SK-N-DZ (cell line): ENCODE data around the gene ROR2.
"Not testable (repeated sequence)": the region's sequence is repeated elsewhere in the genome, so short reads cannot be mapped to it uniquely, and the experiment has no call there.

Experiments
- DNase-seq: peaks from one replicate; pipeline ENCODE4 v3.0.0-alpha.2; 2015; ENCODE audit warnings: low spot score

Gene ROR2

DNA sequence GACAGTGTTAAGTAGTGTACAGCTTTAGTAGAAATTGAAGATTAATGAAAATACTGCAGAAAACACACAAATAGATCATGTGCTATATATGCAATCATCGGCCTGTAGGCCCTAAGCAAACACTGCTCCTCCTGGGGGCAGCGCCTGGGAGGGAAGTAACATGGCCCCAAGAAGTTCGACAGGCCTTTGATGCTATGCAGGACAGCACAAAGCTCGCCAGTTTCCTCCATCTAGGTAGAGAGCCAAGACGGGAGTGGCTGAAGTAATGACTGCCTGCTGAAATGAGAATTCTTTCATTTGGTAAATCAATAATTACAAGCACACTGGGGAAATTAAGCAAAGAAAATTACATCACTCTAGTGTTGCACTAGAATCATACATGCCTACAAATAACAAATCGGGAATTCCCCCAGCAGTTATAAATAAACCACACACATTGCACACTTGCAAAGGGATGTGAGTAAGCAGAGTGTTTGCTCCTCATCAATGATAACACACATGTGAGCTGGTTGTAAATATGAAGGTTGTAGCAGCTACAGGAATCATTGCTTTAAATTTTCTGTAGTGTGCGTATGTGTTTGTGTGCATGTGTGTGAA, 306.4 kb downstream of the ROR2 start:
- DNase-seq, result no peak

DNA sequence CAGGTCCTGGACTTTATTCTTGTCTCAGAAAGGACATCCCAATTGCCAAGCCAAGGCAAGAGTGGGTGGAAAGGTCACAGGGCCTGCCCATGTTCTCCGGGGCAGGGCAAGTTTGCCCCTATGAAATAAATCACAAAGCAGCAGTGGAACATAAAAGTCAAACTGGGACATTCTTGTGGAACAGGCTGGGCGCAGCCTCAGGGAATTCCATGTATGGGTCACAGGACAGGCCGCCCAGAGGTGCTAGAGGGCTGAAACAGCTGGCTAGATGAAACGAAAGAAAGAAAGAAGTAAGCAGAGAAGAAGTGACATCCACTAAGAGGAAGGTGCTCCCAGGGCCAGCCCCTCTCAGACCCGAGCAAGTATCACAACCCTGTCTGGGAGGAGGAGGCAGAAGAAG, 307.3 kb downstream of the ROR2 start:
- no peak for DNase-seq

DNA sequence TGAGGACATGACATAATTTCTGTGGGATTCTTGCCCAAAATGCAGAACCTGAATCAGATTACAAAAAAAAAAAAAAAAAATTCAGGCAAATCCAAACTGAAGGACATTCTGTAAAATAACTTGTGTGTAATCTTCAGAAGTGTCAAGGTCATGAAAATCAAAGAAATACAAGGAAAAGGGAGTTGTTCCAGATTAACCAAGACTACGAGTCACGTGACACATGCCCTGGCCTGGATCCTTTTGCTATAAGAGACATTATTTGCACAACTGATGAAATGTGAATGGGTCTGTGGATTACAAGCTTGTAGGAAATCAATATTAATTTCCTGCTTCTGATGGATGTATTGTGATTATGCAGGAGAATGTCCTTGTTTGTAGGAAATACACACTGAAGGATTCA, 309.6 kb downstream of the ROR2 start:
- DNase-seq, result no peak

DNA sequence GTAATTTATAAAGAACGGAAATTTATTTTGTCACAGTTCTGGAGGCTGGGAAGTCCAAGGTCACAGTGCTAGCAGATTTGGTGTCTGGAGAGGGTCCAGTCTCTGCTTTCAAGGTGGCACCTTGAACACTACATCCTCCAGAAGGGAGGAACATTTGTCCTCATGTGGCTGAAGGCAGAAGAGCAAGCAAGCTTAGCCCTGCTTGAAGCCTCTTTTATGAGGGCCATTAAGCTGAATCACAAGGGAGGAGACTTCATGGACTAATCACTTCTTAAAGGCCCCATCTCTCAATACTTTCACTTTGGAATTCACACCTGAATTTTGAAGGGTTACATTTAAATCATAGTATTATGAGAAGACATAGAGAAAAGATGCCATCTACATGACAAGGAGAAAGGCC, 311.0 kb downstream of the ROR2 start:
- DNase-seq, result no peak

DNA sequence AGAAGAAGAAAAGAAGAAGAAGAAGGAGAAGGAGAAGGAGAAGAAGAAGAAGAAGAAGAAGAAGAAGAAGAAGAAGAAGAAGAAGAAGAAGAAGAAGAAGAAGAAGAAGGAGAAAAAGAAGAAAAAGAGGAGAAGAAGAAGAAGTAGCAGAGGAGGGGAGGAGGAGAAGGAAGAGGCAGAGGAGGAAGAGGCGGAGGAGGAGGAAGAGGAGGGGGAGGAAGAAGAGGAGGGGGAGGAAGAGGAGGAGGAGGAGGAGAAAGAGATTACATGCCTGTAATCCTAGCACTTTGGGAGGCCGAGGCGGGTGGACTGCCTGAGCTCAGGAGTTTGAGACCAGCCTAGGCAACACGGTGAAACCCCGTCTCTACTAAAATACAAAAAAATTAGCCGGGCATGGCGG, 315.2 kb downstream of the ROR2 start:
- not testable (repeated sequence) for DNase-seq

DNA sequence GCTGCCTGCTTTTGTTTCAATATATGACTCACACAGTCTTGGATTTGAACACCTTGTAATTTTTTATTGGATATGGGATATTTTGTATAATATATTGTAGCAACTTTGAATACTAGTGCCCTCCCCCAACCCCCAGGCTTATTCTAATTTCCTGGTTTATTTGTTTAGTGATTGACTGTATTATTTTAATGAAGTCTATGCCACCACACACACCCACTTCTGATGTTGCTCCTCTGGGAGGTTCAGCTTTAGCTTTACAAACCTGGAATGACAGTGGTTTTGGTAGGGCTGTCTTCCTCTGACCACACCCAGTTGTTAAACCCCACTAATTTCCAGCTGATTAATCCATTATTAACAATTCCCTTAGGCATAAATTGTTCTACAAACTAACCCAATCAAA, 320.3 kb downstream of the ROR2 start:
- no peak for DNase-seq

DNA sequence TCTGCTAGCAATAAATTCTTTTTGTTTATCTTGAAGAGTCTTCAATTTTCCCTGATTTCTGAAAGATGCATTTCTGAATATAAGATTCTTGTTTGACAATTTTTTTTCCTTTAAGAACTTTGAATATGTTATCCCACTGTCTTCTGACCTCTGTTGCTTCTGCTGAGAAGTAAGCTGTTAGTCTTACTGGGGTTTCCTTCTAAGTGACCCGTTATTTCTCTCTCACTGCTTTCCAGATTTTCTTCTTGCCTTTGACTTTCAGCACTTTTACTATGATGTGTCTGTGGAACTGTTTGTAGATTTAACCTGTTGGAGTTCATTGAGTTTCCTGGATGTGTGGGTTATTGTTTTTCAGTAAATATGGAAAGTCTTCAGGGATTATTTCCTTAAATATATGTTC, 321.1 kb downstream of the ROR2 start:
- DNase-seq, result no peak

DNA sequence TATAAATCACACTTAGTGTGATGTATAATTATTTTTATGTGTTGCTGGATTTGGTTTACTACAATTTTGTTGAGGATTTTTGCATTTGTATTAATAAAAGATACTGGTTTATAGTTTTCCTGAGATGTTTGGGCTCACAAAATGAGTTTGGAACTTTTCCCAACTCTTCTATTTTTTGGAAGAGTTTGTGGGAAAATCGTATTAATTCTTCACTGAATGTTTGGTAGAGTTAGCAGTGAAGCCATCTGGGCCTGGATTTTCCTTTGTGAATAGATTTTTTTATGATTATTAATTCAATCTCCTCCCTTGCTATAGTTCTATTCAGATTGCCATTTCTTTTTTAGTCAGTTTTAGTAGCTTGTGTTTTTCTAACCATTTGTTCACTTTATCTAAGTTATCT, 324.7 kb downstream of the ROR2 start:
- DNase-seq, result no peak

DNA sequence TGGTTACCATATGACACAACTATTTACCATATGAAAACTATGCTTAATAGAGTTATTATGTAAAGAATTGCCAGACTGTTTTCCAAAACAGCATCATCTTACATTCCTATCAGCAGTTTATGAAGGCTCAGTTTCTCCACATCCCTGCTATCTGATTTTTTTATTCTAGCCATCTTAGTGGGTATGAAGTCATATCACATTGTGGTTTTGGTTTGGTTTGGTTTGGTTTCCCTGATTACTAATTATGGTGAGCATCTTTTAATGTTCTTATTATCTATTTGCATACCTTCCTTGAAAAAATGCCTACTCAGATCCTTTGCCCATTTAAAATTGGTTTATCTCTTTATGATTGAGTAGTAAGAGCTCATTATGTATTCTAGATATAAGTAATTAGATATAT, 327.0 kb downstream of the ROR2 start:
- DNase-seq, result no peak

DNA sequence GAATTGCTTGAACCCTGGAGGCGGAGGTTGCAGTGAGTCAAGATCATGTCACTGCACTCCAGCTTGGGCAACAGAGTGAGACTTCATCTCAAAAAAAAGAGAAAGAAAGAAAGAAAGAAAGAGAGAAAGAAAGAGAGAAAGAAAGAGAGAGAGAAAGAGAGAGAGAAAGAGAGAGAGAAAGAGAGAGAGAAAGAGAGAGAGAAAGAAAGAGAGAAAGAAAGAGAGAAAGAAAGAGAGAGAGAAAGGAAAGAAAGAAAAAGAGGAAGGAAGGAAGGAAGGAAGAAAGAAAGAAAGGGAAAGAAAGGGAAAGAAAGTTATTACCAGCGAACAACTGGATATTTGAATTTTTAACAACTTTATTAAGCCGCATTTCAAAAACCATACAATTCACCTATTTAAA, 327.9 kb downstream of the ROR2 start:
- not testable (repeated sequence) for DNase-seq

DNA sequence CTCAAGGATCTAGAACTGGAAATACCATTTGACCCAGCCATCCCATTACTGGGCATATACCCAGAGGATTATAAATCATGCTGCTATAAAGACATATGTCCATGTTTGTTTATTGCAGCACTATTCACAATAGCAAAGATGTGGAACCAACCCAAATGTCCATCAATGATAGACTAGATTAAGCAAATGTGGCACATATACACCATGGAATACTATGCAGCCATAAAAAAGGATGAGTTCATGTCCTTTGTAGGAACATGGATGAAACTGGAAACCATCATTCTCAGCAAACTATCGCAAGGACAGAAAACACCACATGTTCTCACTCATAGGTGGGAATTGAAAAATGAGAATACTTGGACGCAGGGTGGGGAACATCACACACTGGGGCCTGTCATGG, 336.0 kb downstream of the ROR2 start:
- DNase-seq, result not testable (repeated sequence)

DNA sequence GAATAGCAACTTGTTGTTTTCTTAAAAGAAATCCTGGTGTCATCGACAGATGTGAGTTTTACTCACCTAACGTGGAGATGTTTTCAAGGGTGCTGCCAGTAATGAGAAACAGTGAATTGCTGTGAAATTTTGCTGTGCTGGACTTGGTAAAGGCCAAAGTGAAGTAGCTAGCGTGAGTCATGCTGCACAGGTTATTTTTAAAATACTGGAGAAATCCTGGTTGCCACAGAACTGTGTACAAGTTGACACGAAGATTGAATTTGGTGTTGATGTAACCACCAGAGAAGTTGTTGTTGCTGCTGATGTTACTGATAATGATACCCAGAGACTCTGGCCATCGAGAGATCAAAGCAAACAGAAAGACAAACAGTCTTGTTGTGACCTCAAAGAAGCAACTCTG, 338.4 kb downstream of the ROR2 start:
- DNase-seq, result no peak

DNA sequence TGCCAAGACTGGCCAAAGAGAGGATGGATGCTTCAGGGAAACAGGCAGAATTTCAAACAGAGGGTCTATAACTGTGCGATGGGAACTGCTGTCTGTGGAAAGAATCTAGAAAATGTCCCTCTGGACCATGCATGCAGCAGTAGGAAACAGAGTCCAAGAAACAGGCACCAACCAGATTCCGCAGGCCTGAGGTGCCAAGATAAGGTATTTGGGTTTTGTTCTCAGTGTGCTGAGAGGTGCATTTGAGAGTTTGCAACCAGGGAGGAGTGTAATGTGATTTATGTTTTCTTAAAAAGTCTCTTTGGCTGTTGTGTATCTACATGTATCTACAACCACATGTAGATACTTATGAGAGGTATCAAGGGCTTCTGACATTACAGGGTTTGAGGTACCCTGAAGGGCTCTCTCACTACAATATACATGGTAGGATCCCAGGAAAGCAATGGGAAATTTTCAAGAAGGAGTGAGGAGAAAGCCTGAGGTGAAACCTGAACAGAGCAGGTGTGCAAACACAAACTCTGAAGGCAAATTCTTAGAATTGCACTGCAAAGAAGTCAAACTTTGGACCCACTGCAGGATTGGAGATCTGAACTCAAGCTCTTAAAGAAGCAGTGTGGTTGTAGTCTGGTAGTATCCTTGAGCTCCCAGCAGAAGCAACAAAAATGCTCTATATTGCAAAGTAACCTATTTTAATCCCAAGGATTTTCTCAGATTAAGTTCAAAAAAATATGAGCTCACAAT, 343.6 kb downstream of the ROR2 start:
- no peak for DNase-seq

DNA sequence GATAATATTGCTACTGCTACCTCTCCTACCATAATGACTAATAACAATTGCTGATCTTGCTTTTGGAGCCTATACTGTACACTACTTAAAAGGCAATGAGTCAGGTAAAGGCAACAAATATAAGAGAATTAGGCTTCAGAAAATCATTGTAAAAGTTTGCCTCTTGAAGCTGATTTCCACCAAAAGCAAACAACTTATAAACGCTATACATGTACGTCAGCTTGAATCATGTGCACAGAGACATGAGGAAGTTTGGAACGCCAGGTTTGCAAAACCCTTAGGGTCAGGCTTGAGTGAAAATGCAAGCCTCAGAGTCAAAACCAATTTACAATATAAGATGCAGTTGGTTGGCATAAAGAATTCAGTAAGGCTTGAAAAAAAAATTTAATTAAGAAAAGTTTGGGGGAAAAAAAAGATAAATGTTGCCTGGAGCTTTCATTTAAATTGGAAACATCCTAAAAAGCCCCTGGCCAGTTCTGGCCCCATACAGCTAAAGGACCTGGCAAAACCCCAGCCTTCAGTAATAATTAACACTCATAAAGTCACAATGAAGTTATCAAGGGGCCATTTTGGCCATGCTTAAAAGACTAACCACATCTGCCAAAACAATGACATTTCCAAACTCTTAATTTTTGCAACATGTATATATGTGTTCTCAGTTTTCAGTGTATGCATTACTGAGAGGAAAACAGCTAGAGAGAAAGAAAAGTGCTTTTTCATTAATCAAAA, 345.4 kb downstream of the ROR2 start:
- no peak for DNase-seq

DNA sequence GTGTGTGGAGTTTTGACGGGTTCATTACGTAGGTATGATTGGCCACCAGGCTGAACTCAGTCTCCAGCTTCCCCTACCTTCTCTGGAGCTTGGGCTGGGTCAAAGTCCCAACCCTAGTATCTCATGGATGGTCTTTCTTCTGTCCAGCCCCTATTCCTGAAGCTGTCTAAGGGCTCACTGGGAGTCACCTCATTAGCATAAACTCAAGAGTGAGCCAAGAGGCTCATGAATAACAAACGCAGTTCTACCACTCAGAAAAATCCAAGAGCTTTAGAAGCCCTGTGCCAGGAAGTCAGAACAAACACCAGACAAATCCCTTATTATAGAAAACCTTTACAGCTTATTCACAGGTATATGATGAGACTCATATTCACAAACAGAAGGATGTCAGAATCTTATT, 346.1 kb downstream of the ROR2 start:
- no peak for DNase-seq

DNA sequence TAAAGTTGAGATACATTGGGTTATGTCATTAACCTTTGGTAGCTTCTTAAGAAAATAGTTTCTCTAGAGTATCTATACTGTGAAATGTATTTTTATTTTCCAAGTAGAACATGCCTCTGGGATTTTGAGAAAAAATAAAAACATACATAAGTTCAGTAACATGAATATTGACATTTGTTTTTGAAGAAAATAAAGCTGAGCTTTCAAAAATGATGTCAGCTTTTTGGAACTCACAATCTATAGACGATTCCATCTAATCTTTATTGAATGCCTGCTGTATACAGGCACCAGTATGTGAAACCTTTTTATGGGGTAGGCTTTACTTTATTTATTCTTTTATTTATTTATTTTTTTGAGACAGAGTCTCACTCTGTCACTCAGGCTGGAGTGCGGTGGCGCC, 350.5 kb downstream of the ROR2 start:
- DNase-seq, result no peak

DNA sequence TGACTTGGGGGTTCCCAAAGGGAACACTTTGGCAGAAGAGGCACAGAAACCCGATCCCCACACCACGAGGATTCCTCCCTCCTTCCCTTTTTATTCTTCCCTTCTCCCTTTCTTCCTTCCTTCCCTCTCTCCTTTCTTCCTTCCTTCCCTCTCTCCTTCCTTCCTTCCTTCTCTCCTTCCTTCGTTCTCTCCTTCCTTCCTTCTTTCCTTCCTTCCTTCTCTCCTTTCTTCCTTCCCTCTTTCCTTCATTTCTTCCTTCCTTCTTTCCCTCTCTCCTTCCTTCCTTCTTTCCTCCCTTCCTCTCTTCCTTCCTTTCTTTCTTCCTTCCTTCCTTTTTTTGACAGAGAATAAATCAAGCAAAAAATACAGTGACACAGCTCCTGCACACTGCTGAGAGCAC, 358.4 kb downstream of the ROR2 start:
- no peak for DNase-seq

DNA sequence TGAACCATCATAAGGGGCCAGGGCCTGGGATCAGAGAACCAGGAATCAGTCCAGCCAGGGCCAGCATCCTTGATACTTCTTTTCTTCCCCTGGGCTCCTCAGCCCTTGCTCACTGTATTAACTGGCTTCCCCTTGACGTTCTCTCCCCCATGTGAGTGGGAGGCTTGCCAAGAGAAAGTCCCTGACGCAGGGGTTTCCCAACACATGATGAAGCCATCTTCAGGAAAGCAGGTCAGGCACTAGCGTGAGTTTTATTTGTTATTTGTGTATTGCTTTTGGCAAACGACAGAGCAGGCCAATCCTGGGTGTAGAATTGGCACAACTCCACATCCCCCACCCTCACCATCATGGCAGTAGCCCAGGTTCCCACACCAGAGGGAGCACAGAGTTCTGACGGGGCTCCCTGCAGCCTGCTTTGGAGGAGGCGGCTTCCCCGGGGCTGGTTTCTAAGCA, 360.9 kb downstream of the ROR2 start:
- no peak for DNase-seq

DNA sequence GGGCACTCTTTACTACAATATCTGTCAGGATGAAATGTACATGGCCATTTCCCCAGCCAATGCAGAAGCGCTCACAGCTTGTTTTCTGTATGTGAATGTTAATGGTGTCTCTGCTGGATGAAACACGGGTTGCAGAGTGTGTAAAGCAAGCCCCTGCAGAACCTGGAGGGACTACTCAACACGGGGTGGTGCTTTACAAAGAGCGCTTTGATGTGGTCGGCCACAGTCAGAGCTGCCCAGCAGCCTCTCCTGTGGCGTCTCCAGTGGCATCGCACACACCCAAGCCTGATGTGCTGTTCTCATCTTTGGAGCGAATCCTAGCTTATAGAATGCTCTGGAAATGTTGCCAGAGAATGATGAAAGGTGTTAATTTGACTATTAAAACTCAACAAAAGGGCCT, 363.7 kb downstream of the ROR2 start:
- DNase-seq, result no peak

DNA sequence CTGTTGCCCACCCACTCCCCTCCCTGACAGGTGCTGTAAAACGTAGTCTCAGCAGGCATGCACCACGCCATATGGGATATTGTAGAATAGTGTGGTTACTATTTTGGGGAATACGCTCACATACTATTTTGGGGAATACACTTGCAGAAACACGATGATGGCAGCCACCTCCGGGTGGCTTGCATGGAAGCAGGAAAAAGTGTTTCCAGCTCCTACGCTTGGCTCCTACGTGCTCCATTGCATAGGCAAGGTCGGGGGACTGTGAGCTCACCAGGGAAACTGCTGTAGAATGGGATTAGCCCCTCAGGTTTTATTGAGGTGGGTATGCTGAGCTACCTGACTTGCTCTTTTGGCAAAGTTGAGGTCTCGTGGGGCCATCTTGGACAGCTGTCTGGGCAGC, 366.1 kb downstream of the ROR2 start:
- DNase-seq, result no peak

DNA sequence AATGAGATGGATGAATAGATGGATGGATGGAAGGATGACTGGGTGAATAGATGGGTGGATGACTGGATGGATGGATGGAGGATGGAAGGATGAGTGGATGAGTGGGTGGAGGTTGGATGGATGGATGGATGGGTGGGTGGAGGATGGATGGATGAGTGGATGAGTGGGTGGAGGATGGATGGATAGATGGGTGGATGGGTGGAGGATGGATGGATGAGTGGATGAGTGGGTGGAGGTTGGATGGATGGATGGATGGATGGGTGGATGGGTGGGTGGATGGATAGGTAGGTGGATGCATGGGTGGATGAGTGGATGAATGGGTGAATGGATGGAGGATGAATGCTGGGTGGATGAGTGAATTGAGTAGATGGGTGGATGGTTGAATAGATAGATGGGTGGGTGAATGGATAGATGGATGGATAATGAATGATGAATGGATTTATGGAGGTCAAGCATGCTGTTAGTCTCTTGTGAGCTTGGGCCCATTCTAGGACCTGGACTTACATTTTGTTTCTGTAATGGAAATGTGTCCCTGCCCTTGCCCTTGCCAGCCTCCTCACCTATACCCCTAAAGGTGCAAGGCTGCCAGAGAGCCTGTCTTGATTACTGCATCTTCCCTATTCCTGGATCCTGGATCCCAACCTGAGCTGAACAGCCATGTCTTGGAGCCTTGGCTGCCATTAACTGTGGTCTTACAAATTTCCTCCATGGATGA, 366.7 kb downstream of the ROR2 start:
- no peak for DNase-seq

DNA sequence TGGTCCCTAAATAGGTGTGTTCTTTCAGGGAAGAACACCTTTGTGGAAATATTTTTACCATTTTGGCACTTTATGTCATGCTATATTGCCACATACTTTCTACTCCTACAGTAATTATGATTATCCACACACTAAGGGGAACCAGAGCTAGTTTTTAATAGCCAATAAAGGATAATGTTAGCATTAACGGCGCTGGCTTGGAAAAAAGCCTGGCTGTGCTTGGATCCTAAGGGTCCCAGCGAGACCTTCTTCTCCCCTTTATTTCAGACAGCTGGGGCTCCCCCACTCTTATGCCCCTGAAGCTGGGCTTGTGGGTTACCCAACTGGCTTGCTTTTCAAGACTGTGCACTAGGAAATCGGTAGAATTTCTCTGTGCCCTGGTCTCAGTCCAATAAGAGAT, 367.8 kb downstream of the ROR2 start:
- no peak for DNase-seq
